22Rv1 (cell line): ENCODE measurements around the gene MYG1.

Source experiments
- H3K27ac ChIP-seq: fragments of 450-650 bp; 2 replicates; pipeline ENCODE4 v1.5.1; 2017
- ZFX ChIP-seq: fragments of 450-650 bp; IDR thresholded peaks from 2 replicates; pipeline ENCODE4 v1.6.1; 2017; ENCODE audit warnings: antibody characterized with exemption, borderline replicate concordance
- TF ChIP-seq, protein P1 (sequence below): fragments of 450-650 bp; IDR thresholded peaks from 2 replicates; pipeline ENCODE4 v1.5.1; 2017; ENCODE audit warnings: mild to moderate bottlenecking

MYG1 gene

DNA sequence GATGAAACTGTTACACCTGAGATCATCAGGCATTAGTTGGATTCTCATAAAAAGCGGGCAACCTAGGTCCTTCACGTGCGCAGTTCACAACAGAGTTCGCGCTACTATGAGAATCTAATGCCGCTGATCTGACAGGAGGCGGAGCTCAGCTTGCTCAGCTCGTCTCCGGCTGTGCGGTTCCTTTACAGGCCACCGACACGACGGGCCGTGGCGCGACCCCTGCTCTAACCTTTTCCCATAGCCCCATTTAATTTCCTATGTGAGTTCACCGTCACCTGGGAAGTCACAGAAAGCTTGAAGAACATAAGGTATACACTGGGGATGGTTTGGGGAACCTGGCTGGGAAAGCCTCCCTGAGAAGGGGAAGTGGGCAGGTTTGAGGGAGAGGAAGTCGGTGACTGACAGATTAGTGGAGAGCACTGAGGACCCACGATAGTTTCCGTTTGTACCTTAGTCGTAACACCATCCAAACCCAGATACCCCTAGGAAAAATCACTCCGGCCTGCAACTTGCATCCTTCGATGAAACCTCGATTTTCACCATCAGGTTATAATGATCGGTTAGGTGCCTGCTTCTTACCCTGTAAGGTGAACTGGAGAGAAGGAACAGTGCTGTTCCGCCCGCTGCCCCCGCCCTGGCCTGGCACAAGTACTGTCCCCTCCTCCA lies 24.8 kb downstream of the MYG1 start:
- H3K27ac ChIP-seq = peak overlapping the region; percentile 65
- no peak for TF ChIP-seq ZFX
- TF ChIP-seq, protein P1, sequence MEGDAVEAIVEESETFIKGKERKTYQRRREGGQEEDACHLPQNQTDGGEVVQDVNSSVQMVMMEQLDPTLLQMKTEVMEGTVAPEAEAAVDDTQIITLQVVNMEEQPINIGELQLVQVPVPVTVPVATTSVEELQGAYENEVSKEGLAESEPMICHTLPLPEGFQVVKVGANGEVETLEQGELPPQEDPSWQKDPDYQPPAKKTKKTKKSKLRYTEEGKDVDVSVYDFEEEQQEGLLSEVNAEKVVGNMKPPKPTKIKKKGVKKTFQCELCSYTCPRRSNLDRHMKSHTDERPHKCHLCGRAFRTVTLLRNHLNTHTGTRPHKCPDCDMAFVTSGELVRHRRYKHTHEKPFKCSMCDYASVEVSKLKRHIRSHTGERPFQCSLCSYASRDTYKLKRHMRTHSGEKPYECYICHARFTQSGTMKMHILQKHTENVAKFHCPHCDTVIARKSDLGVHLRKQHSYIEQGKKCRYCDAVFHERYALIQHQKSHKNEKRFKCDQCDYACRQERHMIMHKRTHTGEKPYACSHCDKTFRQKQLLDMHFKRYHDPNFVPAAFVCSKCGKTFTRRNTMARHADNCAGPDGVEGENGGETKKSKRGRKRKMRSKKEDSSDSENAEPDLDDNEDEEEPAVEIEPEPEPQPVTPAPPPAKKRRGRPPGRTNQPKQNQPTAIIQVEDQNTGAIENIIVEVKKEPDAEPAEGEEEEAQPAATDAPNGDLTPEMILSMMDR = no peak

DNA sequence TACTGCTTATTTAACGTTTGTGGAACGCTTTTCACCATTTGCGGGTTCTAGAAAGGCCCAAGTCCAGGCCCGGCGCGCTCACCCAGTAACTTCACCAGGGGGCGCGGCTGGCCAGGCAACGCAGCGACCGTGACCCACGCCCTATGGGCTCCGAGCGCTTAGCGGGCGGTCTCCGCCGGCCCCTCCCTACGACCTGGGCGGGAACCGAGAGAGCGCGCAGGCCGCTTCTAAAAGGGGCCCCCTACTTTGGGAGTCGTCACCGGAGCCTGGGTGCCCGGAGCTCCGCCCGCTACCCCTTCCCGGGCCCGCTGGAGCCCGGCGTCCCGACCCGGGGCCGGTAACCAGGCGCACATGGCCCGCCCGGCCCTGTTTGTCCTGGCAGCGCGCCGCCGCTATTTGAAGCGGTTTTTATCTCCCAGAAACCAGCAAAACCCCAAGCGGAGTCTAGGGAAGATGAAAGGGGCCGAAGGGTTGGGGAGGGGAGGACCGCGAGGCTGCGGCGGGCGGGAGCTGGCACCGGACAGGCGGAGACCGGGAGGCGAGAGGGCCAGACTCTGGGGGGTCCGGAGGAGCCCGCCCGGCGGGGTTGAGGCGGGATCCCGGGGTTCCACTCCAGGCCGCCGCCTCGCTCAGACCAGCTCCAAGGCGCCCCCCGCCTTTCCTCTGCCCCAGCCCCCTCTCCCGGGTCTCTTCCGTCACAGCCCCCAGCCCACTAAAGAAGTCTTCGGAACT lies 25.4 kb downstream of the MYG1 start:
- TF ChIP-seq, protein P1 = peak; percentile 91
- TF ChIP-seq ZFX = no peak
- H3K27ac ChIP-seq = peak overlapping the region; percentile 65

DNA sequence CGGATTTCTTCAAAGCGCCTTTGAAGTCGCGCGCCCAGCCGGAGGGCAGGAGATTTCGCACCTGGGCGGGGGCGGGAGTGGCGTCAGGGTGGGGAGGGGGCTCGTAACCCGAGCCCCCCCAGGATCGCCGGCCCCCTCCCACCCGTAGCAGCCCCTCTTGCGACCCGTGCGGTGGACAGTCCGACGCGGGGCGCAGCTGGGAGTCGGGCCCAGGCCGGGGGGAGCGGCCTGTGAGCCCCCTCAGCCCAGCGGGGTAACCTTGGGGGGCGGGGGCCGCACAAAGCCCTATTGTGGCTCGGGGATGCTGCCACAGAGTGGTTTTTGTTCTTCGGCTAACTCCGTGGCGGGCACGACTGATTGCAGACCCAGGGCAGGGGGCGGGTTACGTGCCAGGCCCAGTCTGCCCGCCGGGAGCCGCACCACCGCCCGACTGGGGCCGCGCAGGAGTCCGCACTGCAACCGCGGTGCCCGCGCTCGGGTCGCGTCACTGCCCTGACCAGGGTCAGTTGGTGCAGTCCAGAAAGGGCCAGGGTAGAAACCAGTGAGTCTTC lies 26.1 kb downstream of the MYG1 start:
- H3K27ac ChIP-seq = peak overlapping the region; percentile 65
- TF ChIP-seq ZFX = no peak
- TF ChIP-seq, protein P1 = no peak

DNA sequence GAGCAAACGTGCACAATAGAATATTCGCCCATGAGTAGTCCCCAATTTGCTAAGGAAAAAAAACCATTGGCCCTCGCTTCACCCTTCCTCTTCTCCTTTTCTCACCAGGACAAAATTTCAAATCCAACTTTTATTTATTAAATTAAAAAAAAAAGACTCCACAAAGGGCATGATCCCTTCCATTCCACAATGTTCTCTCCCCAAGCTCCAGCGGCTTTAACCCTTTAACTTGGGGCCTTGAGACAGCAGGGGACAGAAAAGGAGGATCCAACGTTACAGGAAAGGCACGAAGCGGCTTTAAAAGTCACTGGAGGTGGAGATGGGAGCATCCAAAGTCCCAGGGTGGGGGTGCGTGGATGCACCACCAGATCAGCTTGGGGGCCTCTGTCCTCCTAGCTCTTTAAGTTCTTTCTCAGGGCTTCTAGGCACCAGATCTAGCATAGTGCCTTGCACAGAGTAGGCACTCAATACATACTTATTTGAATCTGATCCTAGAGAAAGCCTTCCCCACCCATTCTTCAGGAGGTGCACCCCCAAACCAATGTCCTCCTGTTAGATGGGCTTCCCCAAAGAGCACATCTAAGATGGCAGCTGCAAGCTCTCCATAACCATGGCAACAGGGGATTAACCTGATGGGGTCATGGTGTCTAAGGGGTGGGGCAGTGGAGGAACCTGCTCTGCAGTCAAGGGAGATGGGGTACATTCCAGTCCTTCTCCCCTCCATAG lies 27.1 kb downstream of the MYG1 start:
- H3K27ac ChIP-seq = no peak overlapping the region
- TF ChIP-seq ZFX = no peak
- TF ChIP-seq, protein P1 = no peak

DNA sequence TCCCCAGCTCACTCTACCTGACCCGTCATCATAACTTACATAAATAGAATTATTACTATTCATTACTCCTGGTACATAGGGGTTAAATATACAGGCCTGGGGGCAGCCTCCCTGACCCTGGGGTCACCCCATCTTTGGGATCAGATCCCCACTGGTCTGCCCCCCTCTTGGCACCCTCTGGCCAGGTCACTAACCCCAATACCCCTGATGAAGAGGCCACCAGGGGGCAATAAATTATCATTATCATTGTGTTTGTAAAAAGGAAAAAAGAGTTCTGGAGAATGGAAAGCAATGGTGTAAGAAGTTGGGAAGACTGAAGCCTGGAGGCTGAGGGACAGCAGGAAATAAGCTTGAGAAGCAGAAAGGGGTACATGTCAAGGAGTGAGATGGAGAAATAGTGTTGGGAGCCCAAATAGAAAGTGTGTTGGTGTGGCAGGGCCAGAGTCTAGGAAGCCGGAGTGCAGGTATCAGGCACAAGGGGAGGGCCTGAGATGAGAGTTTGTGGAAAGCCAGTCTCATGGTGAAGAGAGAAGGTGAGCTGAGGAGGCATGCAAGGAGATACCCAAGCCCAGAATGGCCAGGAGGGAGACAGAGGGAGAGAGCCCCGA lies 28.0 kb downstream of the MYG1 start:
- no peak overlapping the region; the same call in 1 of the 2 replicates for H3K27ac ChIP-seq

DNA sequence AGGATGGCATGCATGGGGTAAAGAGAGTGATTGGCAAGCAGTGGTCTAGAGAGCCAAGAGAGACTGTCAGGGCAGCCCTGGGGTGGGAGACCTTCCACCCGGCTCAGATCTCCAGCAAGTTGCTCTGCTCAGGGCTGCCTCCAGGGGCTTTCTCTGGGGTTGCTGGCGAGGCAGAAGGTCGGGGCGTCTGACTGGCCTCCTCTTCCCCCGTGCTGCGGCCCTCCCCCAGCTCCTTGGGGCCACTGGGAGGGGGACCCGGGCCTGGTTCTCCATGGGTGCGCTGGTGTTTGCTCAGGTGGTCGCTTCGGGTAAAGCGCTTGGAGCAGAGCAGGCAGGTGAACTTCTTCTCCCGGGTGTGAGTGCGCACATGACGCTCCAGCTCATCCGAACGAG lies 28.5 kb downstream of the MYG1 start:
- H3K27ac ChIP-seq = no peak overlapping the region; the same call in 1 of the 2 replicates
- TF ChIP-seq ZFX = no peak
- TF ChIP-seq, protein P1 = no peak

More for the DNA sequence above, 28.0 kb downstream of the MYG1 start:
- no peak for TF ChIP-seq ZFX
- TF ChIP-seq, protein P1 = peak; percentile 47
